Naive thymus-derived CD8-positive, alpha-beta T cell (primary cell): ENCODE measurements around the gene SDK2. TPM values are rescaled to one million over a fixed set of nuclear protein-coding genes. Genes with fewer than 3 reads are reported as not detected.

ENCODE experiments used
- ATAC-seq, 2 donors: fragments of 150-1000 bp; cut with Tn5 transposase in 1 of 2; sonication (Bioruptor Pico), chemical (Tn5 transposase) in 1 of 2; 1 replicate in 1 of 2; 2 replicates in 1 of 2; pipeline ENCODE4 v1.10.0; 2021; ENCODE audit warnings: mild to moderate bottlenecking in 2 of 2, moderate library complexity in 2 of 2
- POLR2A ChIA-PET: fragments of 350-600 bp; sonication (Branson Sonifier 250); formaldehyde crosslinking; loops from one replicate; lab custom pipeline; 2021; ENCODE audit warnings: antibody characterized with exemption; lab: Charles Lee
- DNase-seq, 10 donors: peaks; one replicate each; pipeline versions ENCODE4 v3.0.0 to v3.0.0-alpha.2; 2020 to 2022
- H3K27ac Mint-ChIP-seq, 10 donors: one replicate each; pipeline ENCODE4 v1.8.0; 2020 to 2022; ENCODE audit warnings: mild to moderate bottlenecking in 10 of 10, mixed read lengths in 10 of 10, moderate library complexity in 4 of 10, inconsistent platforms in 1 of 10
- H3K27me3 Mint-ChIP-seq, 5 donors: one replicate each; pipeline ENCODE4 v1.8.0; 2021 to 2022; ENCODE audit warnings: mixed read lengths in 5 of 5
- H3K36me3 Mint-ChIP-seq, 3 donors: one replicate each; pipeline ENCODE4 v1.8.0; 2020 to 2022; ENCODE audit warnings: mixed read lengths in 3 of 3, mild to moderate bottlenecking in 2 of 3, inconsistent platforms in 1 of 3
- H3K4me1 Mint-ChIP-seq, 4 donors: one replicate each; pipeline ENCODE4 v1.8.0; 2021 to 2022; ENCODE audit warnings: mixed read lengths in 4 of 4
- H3K4me3 Mint-ChIP-seq, 10 donors: one replicate each; pipeline ENCODE4 v1.8.0; 2020 to 2022; ENCODE audit warnings: mild to moderate bottlenecking in 10 of 10, mixed read lengths in 10 of 10, moderate library complexity in 6 of 10, inconsistent platforms in 1 of 10
- H3K9me3 Mint-ChIP-seq, 9 donors: one replicate each; pipeline ENCODE4 v1.8.0; 2020 to 2022; ENCODE audit warnings: mixed read lengths in 9 of 9, mild to moderate bottlenecking in 3 of 9, inconsistent platforms in 1 of 9, moderate library complexity in 1 of 9
- polyA plus RNA-seq, 3 donors: library from polyadenylated mRNA; unstranded; fragments of 300-500 nt; fragmentation: Illumina TruSeq; gene quantifications; one replicate each; pipeline ENCODE4 v1.2.3, GENCODE V29; 2021
- total RNA-seq, 8 experiments: library from RNA in 2 of 8; stranded (reverse) in 2 of 8; gene quantifications; one replicate each; pipeline ENCODE4 v1.2.3 and lab custom pipeline; 2021 to 2026

The SDK2 gene
- total and polyA plus RNA-seq, 5 experiments from 2014 or later = 0.27 to 11.3 (median 4.2) TPM

- peaks cover 9 to 20% (median 12%) of the 10 kb centered on the region in 4 donors for H3K4me1 Mint-ChIP-seq
- no peaks in the 10 kb centered on the region for H3K36me3 Mint-ChIP-seq
- ATAC-seq (no peak), DNase-seq (no peak)
- peak overlapping the region in 1 of 10 donors; percentile 16 for H3K27ac Mint-ChIP-seq
- H3K4me3 Mint-ChIP-seq = peak overlapping the region in 1 of 10 donors; percentile 16
- no peaks in the 10 kb centered on the region for H3K9me3 Mint-ChIP-seq
- POLR2A ChIA-PET = no interaction called here
- peaks cover 0 to 24% (median 5%) of the 10 kb centered on the region in 5 donors for H3K27me3 Mint-ChIP-seq
These were observed 353.6 kb downstream of the SDK2 start for GRCh38 chr17:73290399-73291259.

- DNase-seq (no peak), ATAC-seq (no peak)
- Mint-ChIP-seq H3K27ac (peak overlapping the region in 1 of 10 donors; percentile 16), H3K9me3 (no peaks in the 10 kb centered on the region), H3K27me3 (peaks cover 0 to 24% (median 5%) of the 10 kb centered on the region in 5 donors), H3K4me3 (no peak overlapping the region), H3K4me1 (peaks cover 9 to 20% (median 12%) of the 10 kb centered on the region in 4 donors), H3K36me3 (no peaks in the 10 kb centered on the region)
- POLR2A ChIA-PET = interaction anchor here (0.6 kb wide), 1 partner anchor 21 kb away, joined by 3 read pairs; no protein-coding TSS in a partner anchor
These were observed 354.5 kb downstream of the SDK2 start for GRCh38 chr17:73289549-73290254.

- Mint-ChIP-seq H3K9me3 (no peaks in the 10 kb centered on the region), H3K4me3 (no peak overlapping the region), H3K27ac (peak overlapping the region in 1 of 10 donors; percentile 78), H3K36me3 (no peaks in the 10 kb centered on the region), H3K27me3 (peaks cover 0 to 24% (median 5%) of the 10 kb centered on the region in 5 donors), H3K4me1 (peaks cover 9 to 20% (median 12%) of the 10 kb centered on the region in 4 donors)
- DNase-seq (no peak), ATAC-seq (no peak)
- POLR2A ChIA-PET = no interaction called here
These were observed 355.5 kb downstream of the SDK2 start for GRCh38 chr17:73288534-73289302.

- no peak for DNase-seq
- Mint-ChIP-seq H3K4me3 (no peak overlapping the region), H3K27me3 (peaks cover 0 to 24% (median 5%) of the 10 kb centered on the region in 5 donors), H3K4me1 (peaks cover 9 to 20% (median 12%) of the 10 kb centered on the region in 4 donors), H3K9me3 (no peaks in the 10 kb centered on the region), H3K36me3 (no peaks in the 10 kb centered on the region), H3K27ac (peak overlapping the region in 1 of 10 donors; percentile 35)
- POLR2A ChIA-PET = interaction anchor here (1.0 kb wide), 1 partner anchor 55 kb away, joined by 3 read pairs; a partner anchor contains a TSS
- no peak for ATAC-seq
These were observed 357.4 kb downstream of the SDK2 start for GRCh38 chr17:73286863-73287296.

GRCh38 chr17:73285916-73286862 lies 358.1 kb downstream of the SDK2 start:
- Mint-ChIP-seq H3K27me3 (peaks cover 0 to 24% (median 5%) of the 10 kb centered on the region in 5 donors), H3K36me3 (no peaks in the 10 kb centered on the region), H3K4me1 (peaks cover 7 to 14% (median 10%) of the 10 kb centered on the region in 4 donors), H3K27ac (peak overlapping the region in 1 of 10 donors; percentile 46), H3K9me3 (no peaks in the 10 kb centered on the region), H3K4me3 (no peak overlapping the region)
- POLR2A ChIA-PET = interaction anchor here (1.0 kb wide), 1 partner anchor 54 kb away, joined by 3 read pairs; a partner anchor contains a TSS
- no peak for ATAC-seq
- no peak for DNase-seq

GRCh38 chr17:73285603-73285908 lies 358.7 kb downstream of the SDK2 start:
- no peaks in the 10 kb centered on the region for H3K36me3 Mint-ChIP-seq
- POLR2A ChIA-PET = no interaction called here
- no peak overlapping the region for H3K4me3 Mint-ChIP-seq
- DNase-seq (no peak), ATAC-seq (no peak)
- peaks cover 3 to 8% (median 4%) of the 10 kb centered on the region in 4 donors for H3K4me1 Mint-ChIP-seq
- H3K27me3 Mint-ChIP-seq = peaks cover 0 to 24% (median 5%) of the 10 kb centered on the region in 5 donors
- H3K9me3 Mint-ChIP-seq = no peaks in the 10 kb centered on the region
- no peak overlapping the region for H3K27ac Mint-ChIP-seq

- H3K4me3 Mint-ChIP-seq = no peak overlapping the region
- H3K4me1 Mint-ChIP-seq = peaks cover 0 to 3% (median 0%) of the 10 kb centered on the region in 4 donors
- no peak for ATAC-seq
- peaks cover 0 to 19% (median 5%) of the 10 kb centered on the region in 5 donors for H3K27me3 Mint-ChIP-seq
- DNase-seq = no peak
- H3K36me3 Mint-ChIP-seq = no peaks in the 10 kb centered on the region
- H3K9me3 Mint-ChIP-seq = no peaks in the 10 kb centered on the region
- POLR2A ChIA-PET = no interaction called here
- no peak overlapping the region for H3K27ac Mint-ChIP-seq
These were observed 359.2 kb downstream of the SDK2 start for GRCh38 chr17:73284906-73285602.
